Adipose tissue (tissue), 3 donors: ENCODE data around the gene SEMA5A. TPM values are rescaled to one million over a fixed set of nuclear protein-coding genes. Genes with fewer than 3 reads are reported as not detected.
"Not testable (repeated sequence)": the region's sequence is repeated elsewhere in the genome, so short reads cannot be mapped to it uniquely, and the experiment has no call there.

ENCODE experiments used
- H3K27ac ChIP-seq: one replicate; pipeline ENCODE4 v1.5.1; 2013; ENCODE audit warnings: low read depth, low read length
- WGBS, 3 donors: extraction: QIAGEN DNeasy Blood & Tissue Kit; methylation state at CpG; one replicate each; pipeline ENCODE4 v1.1.7; 2013; 5-methylcytosine and 5-hydroxymethylcytosine counted together
- polyA plus RNA-seq, 3 donors: library from polyadenylated mRNA; stranded (reverse); fragments of 200-250 nt; gene quantifications; one replicate each; pipeline ENCODE4 v1.2.3, GENCODE V29; 2013
- donor health status: healthy with polysubstance abuse.
- donor health status: Bipolar disorder and iron deficiency.
- donor health status: healthy.

SEMA5A gene
- polyA plus RNA-seq, 3 donors = 0.70 to 1.5 (median 1.2) TPM

DNA sequence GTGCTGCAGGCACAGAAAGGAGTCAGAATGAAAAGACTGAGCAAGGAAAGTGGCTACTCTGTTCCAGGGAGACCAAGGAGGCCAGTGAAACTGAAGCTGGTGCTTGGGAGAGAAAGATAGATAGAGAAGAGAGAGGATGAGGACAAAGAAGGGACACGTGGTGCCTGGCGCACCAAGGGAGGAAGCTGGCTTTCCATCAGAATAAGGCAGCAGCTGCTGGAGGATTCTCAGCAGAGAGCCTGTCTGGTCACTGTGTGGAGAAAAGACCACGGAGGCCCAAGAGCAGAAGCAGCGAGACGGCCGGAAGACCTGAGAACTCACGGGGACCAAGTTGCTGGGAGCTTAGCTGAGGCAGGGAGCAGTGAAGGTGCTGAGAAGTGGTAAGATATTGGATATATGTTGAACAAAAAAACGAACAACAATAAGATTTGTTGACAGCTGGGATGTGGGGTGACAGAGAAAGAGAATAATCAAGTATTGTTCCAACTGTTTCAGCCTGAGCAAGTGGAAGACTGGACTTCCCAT, 116.1 kb downstream of the SEMA5A start:
- WGBS, 3 donors = 80 to 88% (median 85%) methylated on average over 8 of the region's 8 CpGs
- H3K27ac ChIP-seq = no peak overlapping the region

DNA sequence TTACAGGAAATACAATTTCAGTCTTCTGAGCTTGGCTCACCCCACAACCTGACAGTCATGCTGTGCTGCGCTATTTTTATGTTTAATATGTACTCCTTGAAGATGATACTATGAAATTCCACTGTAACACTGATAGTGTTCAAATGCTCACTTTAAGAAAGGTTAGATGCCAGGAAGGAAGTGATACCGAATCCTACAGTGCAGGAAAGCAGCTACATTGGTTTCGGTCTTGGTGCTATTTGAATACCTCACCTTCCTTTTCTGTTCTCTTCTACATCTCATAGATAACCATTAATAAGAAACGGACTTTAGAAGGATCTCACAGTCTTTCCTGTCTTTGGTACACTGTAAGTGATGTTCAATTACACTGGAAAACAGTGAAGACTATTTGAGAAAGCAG, 117.6 kb downstream of the SEMA5A start:
- 80 to 90% (median 82%) methylated on average over 4 of the region's 4 CpGs for WGBS, 3 donors

GRCh38 chr5:9425710-9426109, 120.2 kb downstream of the SEMA5A start:
- H3K27ac ChIP-seq = no peak overlapping the region

More for the DNA sequence above, 117.6 kb downstream of the SEMA5A start:
- no peak overlapping the region for H3K27ac ChIP-seq

DNA sequence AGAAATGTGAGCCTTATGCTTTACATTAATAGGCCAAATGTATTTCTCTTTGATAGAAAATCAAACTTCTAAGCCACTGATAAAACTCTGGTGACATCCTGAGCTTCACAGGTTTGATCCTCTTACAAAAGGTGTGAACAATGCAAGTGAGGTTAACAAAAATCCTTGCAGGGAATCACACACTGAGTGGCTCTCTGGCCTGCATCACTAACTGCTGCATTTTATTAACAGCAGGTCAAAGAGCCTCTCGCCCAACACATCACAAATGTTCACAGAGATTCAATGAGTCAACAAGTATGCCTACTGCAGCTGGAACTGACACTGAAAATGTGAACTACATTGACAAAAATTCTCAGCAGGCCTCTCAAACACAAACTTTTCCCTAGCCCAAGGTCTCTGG, 122.3 kb downstream of the SEMA5A start:
- no peak overlapping the region for H3K27ac ChIP-seq
- 37 to 69% (median 65%) methylated on average over 1 of the region's 1 CpG for WGBS, 3 donors

GRCh38 chr5:9421884-9422283, 124.0 kb downstream of the SEMA5A start:
- 3 to 19% (median 14%) methylated on average over 2 of the region's 2 CpGs for WGBS, 3 donors
- H3K27ac ChIP-seq = no peak overlapping the region

- WGBS, 3 donors = 88 to 91% (median 88%) methylated on average over 5 of the region's 5 CpGs
Measured at GRCh38 chr5:9419794-9420193, 126.1 kb downstream of the SEMA5A start.

DNA sequence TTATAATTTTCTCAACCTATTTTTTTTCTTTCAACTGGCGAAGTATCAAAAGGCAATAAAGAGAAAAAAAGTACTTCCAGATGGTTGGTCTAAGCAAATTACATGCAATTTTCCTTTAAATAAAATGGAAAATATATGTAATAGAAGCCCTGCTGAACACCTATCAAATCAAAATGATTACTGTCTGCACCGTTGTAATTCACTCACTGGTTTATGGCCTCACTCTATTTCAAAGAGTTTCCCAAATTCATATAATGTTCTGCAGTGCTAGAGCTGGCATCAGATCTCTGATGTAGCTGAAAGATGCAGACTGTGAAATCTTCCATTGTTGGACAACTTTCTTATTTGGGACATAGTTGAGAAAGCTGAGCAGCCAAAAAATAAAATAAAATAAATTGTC, 130.3 kb downstream of the SEMA5A start:
- 70 to 84% (median 74%) methylated on average over 2 of the region's 2 CpGs for WGBS, 3 donors

More at GRCh38 chr5:9419794-9420193, 126.1 kb downstream of the SEMA5A start:
- H3K27ac ChIP-seq = no peak overlapping the region

DNA sequence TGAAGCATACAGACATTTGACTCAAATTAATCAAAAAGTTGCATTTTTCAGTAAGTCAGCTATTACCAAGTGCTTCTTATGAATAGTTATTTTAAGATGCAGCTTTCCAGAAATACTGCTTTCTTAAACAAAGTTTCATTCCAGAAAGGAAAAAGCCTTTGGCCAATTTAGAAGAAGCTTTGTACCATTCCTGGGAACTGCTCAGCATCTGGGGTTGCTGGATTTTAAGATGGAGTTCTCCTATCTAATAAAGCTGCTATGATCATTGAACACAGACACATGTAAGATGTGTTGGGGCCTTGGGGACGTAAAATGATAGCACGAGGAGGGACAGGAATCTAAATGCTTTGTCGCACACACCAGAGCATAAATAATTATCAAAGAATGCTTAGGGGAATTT, 130.8 kb downstream of the SEMA5A start:
- WGBS, 3 donors = 62 to 87% (median 80%) methylated on average over 3 of the region's 3 CpGs
- no peak overlapping the region for H3K27ac ChIP-seq

More for the DNA sequence above, 130.3 kb downstream of the SEMA5A start:
- no peak overlapping the region for H3K27ac ChIP-seq

DNA sequence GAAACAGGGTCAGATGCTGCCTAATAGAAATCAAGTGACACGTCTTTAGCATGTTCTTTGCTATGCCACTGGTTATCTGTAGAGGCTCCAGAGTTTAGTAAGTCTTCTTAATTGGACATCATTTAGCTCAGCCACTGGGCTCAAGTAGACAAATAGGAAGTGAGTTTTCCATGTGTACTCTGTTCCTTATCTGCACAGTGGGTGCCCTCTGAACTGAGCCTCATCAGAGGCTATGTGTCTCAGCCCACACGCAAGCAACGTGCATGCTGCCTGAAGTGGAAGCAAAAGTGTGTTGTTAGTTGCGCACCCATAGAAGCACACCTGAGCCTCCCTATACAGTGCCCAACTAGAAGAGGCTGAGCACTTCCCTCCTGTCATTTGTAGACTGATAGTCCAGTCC, 134.7 kb downstream of the SEMA5A start:
- H3K27ac ChIP-seq = no peak overlapping the region
- 70 to 75% (median 72%) methylated on average over 4 of the region's 4 CpGs for WGBS, 3 donors

DNA sequence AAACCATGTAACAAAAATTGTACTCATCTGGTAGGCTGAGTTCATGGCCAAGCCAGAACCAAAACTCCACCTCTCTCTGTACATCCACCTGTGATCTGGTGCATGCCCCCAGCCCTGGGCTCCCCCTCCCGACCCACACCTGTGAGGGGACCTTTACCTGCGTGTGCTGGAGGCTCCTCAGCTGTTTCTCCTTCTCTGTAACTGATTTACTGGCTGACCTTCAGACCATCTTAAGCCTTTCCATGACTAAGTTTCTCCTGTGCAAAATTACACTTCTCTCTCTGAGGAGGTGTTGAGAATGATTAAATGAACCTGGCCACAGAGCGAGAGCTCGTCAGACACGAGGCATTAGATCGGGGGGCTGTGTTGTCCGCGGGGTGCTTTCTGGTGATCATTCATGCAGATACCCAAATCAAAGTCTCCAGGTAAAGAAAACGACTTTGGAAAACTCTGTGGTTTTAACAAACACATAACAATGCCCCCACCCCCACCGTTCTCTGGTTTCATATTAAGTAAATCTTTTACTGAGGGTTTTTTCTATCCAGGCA, 136.4 kb downstream of the SEMA5A start:
- WGBS, 3 donors = 27 to 72% (median 72%) methylated on average over 10 of the region's 10 CpGs

GRCh38 chr5:9408964-9409363, 136.9 kb downstream of the SEMA5A start:
- WGBS, 3 donors = 25 to 88% (median 88%) methylated on average over 5 of the region's 5 CpGs
- H3K27ac ChIP-seq = no peak overlapping the region

More for the DNA sequence above, 136.4 kb downstream of the SEMA5A start:
- no peak overlapping the region for H3K27ac ChIP-seq

GRCh38 chr5:9405196-9405754, 140.6 kb downstream of the SEMA5A start:
- H3K27ac ChIP-seq = no peak overlapping the region
- WGBS, 3 donors = 86 to 89% (median 87%) methylated on average over 1 of the region's 1 CpG

DNA sequence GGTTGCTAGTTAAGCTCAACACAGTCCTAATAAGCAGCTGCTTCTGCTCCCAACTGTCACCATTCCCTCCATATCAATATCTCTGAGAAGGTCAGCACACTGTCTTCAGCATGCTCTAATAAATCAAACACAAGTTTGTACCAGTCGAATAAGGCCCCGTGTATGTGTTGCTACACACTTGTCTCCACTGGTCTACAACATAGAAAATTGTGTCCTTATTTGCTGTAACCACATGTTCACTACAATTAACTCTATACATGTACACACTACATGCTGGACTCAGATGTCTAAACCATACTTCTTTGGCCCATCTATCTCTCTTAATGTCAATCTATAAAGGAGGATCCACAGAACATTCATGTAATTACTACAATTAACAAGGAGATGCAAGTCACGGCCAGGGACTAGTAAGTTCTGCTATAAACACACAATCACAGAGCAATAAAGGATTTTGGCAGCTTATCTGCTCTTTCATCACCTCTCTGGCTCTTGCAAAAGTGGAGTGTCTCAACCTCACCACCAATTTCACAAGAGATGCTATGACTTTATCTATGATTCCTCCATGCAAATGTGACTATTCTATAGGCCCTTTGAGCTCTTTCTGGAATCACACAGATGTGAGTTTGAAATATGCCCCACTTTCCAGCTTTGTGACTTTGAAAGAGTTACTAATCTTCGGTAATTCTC, 143.9 kb downstream of the SEMA5A start:
- H3K27ac ChIP-seq = no peak overlapping the region
- 61 to 69% (median 64%) methylated on average over 4 of the region's 4 CpGs for WGBS, 3 donors

- H3K27ac ChIP-seq = not testable (repeated sequence)
- 85 to 96% (median 89%) methylated on average over 5 of the region's 5 CpGs for WGBS, 3 donors
Measured at GRCh38 chr5:9399783-9400182, 146.1 kb downstream of the SEMA5A start.

GRCh38 chr5:9399094-9399493, 146.8 kb downstream of the SEMA5A start:
- no peak overlapping the region for H3K27ac ChIP-seq
- WGBS, 3 donors = 86 to 95% (median 88%) methylated on average over 2 of the region's 2 CpGs

DNA sequence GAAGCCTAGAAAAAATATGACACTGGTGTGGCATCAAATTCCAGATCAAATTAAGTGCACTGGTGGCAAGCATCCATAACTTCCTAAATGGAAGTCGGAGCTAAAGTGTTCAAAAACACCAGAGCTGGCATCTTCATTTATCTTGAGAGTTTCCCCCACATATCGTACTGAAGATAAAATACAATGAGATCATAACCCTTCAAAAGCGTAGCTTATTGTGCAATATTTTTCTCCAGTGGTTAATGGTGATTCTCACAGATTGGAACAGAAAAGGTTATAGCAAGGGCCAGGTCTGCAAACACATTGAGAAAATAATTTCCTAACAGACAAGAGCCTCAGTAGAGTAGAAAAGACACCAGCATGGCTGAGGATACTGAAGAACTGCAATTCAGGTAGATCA, 147.6 kb downstream of the SEMA5A start:
- WGBS, 3 donors = 55 to 73% (median 58%) methylated on average over 3 of the region's 3 CpGs

DNA sequence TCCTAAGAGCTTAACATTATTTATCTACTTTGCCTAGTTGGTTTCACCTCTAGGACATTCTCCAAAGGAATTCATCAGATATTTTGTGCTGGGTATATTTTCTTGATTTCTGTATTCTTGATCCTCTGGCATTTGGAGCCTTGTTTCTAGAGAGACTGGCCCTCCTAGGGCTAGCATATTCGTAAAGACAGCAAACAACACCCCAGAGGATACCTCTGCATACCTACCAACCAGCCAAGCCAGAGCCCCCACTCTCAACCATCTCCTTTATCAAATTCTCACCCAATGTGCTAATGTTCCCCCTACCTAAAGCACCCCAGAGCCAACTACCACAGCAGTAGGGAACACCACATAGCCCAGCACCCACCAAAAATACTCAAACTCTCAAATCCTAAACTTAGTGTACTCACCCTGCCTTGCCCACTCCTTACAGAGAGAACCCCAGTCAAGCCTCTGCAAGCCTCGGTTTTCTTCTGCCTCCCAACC, 149.5 kb downstream of the SEMA5A start:
- H3K27ac ChIP-seq = no peak overlapping the region
- 54 to 76% (median 74%) methylated on average over 2 of the region's 2 CpGs for WGBS, 3 donors

More for the DNA sequence above, 147.6 kb downstream of the SEMA5A start:
- no peak overlapping the region for H3K27ac ChIP-seq

DNA sequence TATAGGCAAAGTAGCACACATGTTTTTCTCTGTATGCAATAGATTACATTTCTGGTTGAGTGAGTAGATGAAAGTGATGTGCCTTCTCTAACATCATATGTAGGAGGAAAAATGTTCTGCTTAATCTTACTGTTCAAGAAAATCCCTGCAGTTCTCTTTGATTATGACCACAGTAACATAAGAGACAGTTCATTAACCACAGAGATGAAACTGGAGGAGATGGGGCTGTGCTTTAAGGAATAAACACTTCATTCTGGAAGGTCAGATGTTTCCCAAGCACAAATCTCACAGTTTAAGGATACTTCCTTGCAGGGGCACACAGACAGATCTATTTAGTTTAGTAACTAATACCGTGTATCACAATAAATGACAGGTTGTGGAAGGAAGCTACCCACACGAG, 150.2 kb downstream of the SEMA5A start:
- 51 to 64% (median 55%) methylated on average over 2 of the region's 2 CpGs for WGBS, 3 donors
- no peak overlapping the region for H3K27ac ChIP-seq

DNA sequence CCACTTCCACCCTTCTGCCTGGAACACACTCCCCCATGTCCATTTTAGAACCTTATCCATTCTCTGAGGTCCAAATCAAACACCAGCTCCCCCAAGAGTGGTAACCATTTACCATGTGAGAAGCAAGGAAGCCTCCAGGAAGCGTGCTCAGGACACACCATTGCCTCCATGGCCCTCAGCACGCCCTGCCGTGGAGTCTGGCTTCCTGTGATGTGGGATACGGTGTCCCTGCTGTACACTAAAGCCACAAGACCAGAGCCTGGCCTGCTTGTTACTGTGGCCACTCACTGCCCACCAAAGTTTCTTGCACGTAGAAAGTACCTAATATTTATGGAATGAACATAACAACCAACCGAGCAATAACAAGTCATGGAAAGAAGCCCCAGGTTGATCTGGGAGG, 151.7 kb downstream of the SEMA5A start:
- no peak overlapping the region for H3K27ac ChIP-seq
- 85 to 91% (median 86%) methylated on average over 6 of the region's 6 CpGs for WGBS, 3 donors
